Rectal smooth muscle tissue (tissue), 1 donor: ENCODE results near the gene FOXP4.

Experiments
- H3K27ac ChIP-seq: one replicate; pipeline ENCODE4 v1.7.0; 2013; ENCODE audit warnings: low read depth, low read length, inconsistent platforms
- H3K27me3 ChIP-seq: one replicate; pipeline ENCODE4 v1.7.0; 2013; ENCODE audit warnings: low read length; ENCODE audit not compliant: control insufficient read depth, insufficient read depth
- H3K36me3 ChIP-seq: one replicate; pipeline ENCODE4 v1.7.0; 2013; ENCODE audit warnings: low read length; ENCODE audit not compliant: control insufficient read depth, insufficient read depth
- H3K4me1 ChIP-seq: one replicate; pipeline ENCODE4 v1.7.0; 2013; ENCODE audit warnings: low read length; ENCODE audit not compliant: control insufficient read depth, insufficient read depth
- H3K4me3 ChIP-seq: one replicate; pipeline ENCODE4 v1.7.0; 2013; ENCODE audit warnings: low read length
- H3K9ac ChIP-seq: one replicate; pipeline ENCODE4 v1.7.0; 2013; ENCODE audit warnings: low read length

Gene FOXP4

GRCh38 chr6:41528409-41528963 lies 17.7 kb upstream of the FOXP4 start:
- Histone ChIP-seq H3K9ac (no peak overlapping the region), H3K27ac (no peak overlapping the region), H3K4me1 (no peaks in the 10 kb centered on the region), H3K4me3 (no peak overlapping the region), H3K27me3 (peaks cover 2% of the 10 kb centered on the region), H3K36me3 (no peaks in the 10 kb centered on the region)

DNA sequence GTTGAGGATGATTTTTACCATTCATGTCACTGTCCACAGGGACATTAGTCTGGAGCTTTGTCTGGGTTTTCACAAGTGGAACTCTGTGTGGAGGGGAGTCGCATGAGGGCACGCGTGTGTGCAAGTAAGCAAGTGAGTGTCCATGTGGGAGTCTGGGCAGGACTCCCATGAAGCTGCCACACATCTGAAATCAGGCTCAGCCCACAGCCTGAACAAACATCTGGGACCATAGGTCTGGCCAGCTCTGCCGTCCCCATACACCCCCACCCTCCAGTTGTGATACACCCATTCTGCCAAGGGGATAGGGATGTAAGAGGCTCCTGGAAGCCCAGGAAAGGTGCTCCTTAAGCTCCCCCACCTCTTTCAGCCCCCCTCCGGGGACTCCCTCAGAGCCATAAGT lies 17.1 kb upstream of the FOXP4 start:
- Histone ChIP-seq H3K4me3 (no peak overlapping the region), H3K27me3 (peaks cover 2% of the 10 kb centered on the region), H3K9ac (no peak overlapping the region), H3K4me1 (no peaks in the 10 kb centered on the region), H3K36me3 (no peaks in the 10 kb centered on the region), H3K27ac (no peak overlapping the region)

- no peak overlapping the region for H3K9ac ChIP-seq
- no peak overlapping the region for H3K27ac ChIP-seq
- H3K36me3 ChIP-seq, result no peaks in the 10 kb centered on the region
- peaks cover 2% of the 10 kb centered on the region for H3K27me3 ChIP-seq
- H3K4me1 ChIP-seq, result no peaks in the 10 kb centered on the region
- no peak overlapping the region for H3K4me3 ChIP-seq
Observed at GRCh38 chr6:41529970-41530369, 16.2 kb upstream of the FOXP4 start.

DNA sequence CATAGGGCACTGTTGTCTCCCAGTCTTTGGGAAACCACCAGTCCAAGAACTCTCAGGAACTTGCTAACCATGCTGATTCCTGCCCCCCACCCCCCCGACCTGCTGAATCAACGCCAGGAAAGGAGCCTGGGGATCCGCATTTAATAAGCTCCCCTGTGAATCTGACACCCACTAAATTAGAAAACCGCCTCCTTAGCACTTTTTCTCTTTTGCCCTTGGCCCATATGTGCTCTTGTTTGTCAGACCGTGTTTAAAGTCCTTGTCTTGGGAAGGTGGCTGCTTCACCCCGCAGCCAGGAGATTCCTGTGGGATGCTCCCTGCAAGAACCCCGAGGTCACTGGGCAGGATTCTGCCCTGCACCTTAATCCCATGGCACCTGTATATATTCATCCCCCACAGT lies 15.7 kb upstream of the FOXP4 start:
- H3K4me3 ChIP-seq, result no peak overlapping the region
- no peaks in the 10 kb centered on the region for H3K36me3 ChIP-seq
- H3K27ac ChIP-seq, result no peak overlapping the region
- H3K9ac ChIP-seq, result no peak overlapping the region
- no peaks in the 10 kb centered on the region for H3K4me1 ChIP-seq
- H3K27me3 ChIP-seq, result peaks cover 2% of the 10 kb centered on the region

GRCh38 chr6:41531016-41531415 lies 15.2 kb upstream of the FOXP4 start:
- H3K4me1 ChIP-seq, result no peaks in the 10 kb centered on the region
- no peak overlapping the region for H3K9ac ChIP-seq
- H3K4me3 ChIP-seq, result no peak overlapping the region
- no peak overlapping the region for H3K27ac ChIP-seq
- peaks cover 2% of the 10 kb centered on the region for H3K27me3 ChIP-seq
- H3K36me3 ChIP-seq, result no peaks in the 10 kb centered on the region

GRCh38 chr6:41531591-41532582 lies 14.3 kb upstream of the FOXP4 start:
- H3K9ac ChIP-seq, result no peak overlapping the region
- H3K27me3 ChIP-seq, result peaks cover 2% of the 10 kb centered on the region
- H3K4me1 ChIP-seq, result no peaks in the 10 kb centered on the region
- H3K36me3 ChIP-seq, result no peaks in the 10 kb centered on the region
- H3K27ac ChIP-seq, result no peak overlapping the region
- H3K4me3 ChIP-seq, result peak overlapping the region; percentile 22

GRCh38 chr6:41535766-41536165 lies 10.4 kb upstream of the FOXP4 start:
- H3K4me1 ChIP-seq, result no peaks in the 10 kb centered on the region
- no peak overlapping the region for H3K9ac ChIP-seq
- H3K27ac ChIP-seq, result no peak overlapping the region
- no peak overlapping the region for H3K4me3 ChIP-seq
- H3K36me3 ChIP-seq, result no peaks in the 10 kb centered on the region
- H3K27me3 ChIP-seq, result no peaks in the 10 kb centered on the region

DNA sequence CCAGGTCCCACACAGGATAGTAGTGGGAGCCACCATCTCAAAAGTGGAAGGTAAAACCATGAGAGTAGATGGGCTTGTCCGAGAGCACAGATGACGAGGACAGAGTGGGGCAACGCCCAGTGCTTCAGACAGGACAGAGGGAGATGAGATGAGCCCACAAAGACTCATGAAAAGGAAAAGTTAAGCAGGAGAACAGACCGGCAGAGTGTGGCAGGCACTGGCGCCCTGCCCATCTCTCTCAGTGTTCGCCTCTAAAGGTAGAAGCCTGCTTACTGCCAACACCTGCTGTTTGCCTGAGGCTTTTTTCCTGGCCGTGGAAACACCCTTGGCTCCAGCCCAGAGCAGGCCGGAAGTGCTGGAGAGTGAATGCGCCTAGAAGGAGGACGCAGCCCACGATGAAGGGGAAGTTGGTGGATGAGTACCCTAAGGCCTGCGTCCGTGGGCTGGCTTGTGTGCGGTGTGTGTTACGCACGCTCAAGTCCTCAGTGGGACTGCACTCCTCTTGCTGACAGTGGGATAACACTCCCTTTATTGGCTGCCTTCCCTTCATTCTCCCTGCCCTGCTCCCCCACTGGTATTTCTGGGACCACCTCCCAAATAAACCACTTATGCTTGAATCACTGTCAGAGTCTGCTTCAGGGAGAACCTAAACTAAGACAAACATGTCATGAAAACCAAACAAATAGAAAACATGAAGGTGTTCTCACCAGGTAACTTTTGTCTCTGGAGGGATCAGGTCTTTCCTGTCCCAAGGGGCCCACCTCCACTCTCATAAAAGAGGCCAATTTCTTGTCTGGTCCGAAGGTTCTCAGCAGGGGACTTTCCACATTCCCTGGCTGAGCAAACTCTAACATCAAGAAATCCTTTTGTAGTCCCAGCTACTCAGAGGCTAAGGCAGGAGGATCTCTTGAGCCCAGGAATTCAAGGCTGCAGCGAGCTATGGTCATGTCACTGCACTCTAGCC lies 9.1 kb upstream of the FOXP4 start:
- H3K27ac ChIP-seq, result no peak overlapping the region
- no peak overlapping the region for H3K9ac ChIP-seq
- peak overlapping the region; percentile 9 for H3K4me3 ChIP-seq
- H3K36me3 ChIP-seq, result no peaks in the 10 kb centered on the region
- no peaks in the 10 kb centered on the region for H3K4me1 ChIP-seq
- H3K27me3 ChIP-seq, result no peaks in the 10 kb centered on the region

GRCh38 chr6:41538556-41539182 lies 7.5 kb upstream of the FOXP4 start:
- H3K27ac ChIP-seq, result no peak overlapping the region
- no peak overlapping the region for H3K9ac ChIP-seq
- no peaks in the 10 kb centered on the region for H3K36me3 ChIP-seq

DNA sequence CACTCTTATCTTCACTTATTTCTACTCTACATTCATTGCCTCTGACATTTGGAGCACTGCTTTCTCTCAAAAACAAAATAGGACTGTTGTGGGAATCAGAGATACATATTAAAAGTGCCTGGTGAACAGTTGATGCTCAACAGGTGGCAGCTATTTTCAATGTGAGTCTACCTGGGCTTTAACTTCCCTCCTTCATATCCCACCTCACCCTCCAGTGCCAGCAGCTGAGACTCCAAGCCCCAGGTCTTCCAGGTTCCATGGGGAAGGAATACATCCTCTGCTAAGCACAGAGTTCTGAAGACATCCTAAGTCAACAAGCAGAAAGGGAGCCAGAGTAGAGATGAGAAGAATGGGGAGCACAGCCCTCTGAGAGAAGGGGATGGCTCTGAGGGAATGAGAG lies 7.0 kb upstream of the FOXP4 start:
- Histone ChIP-seq H3K36me3 (no peaks in the 10 kb centered on the region), H3K27ac (no peak overlapping the region)

More at GRCh38 chr6:41538556-41539182, 7.5 kb upstream of the FOXP4 start:
- H3K4me3 ChIP-seq, result no peak overlapping the region
- H3K4me1 ChIP-seq, result no peaks in the 10 kb centered on the region
- H3K27me3 ChIP-seq, result no peaks in the 10 kb centered on the region

DNA sequence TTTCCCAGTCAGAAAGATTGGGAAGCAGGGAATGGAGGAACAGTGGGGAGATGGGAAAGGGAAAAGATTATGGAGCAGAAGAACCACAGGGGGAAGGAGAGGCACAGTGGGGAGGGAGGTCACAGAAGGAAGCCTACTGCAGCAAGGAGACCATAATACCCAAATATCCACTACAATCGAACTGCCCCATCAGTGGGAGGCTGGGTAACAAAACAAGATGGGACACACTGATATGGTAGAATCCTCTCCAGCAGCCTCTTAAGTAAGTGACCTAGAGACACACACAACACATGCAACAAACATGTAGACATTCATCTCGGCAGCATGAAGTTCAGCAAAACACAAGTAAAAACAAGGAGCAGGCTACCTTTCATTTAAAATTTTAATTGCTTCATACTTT lies 4.8 kb upstream of the FOXP4 start:
- H3K27ac ChIP-seq, result no peak overlapping the region
- H3K27me3 ChIP-seq, result no peaks in the 10 kb centered on the region
- H3K4me3 ChIP-seq, result no peak overlapping the region
- no peak overlapping the region for H3K9ac ChIP-seq
- H3K36me3 ChIP-seq, result no peaks in the 10 kb centered on the region
- H3K4me1 ChIP-seq, result no peaks in the 10 kb centered on the region

More for the DNA sequence above, 7.0 kb upstream of the FOXP4 start:
- H3K4me1 ChIP-seq, result no peaks in the 10 kb centered on the region
- no peak overlapping the region for H3K4me3 ChIP-seq
- H3K9ac ChIP-seq, result no peak overlapping the region
- H3K27me3 ChIP-seq, result no peaks in the 10 kb centered on the region

- Histone ChIP-seq H3K27me3 (no peaks in the 10 kb centered on the region), H3K4me1 (no peaks in the 10 kb centered on the region), H3K9ac (no peak overlapping the region), H3K4me3 (no peak overlapping the region), H3K36me3 (no peaks in the 10 kb centered on the region), H3K27ac (no peak overlapping the region)
Observed at GRCh38 chr6:41543087-41543486, 3.1 kb upstream of the FOXP4 start.
